Stimulated activated CD4-positive, alpha-beta T cell treated with anti-CD3 and anti-CD28 coated beads, Interleukin-4, amount 100 ng/mL, for 1 hour (primary cell): Measurements from ENCODE around the gene STX11.

Experiments used
- DNase-seq: peaks from one replicate; pipeline ENCODE4 v3.0.0-alpha.2; 2020

STX11 gene

DNA sequence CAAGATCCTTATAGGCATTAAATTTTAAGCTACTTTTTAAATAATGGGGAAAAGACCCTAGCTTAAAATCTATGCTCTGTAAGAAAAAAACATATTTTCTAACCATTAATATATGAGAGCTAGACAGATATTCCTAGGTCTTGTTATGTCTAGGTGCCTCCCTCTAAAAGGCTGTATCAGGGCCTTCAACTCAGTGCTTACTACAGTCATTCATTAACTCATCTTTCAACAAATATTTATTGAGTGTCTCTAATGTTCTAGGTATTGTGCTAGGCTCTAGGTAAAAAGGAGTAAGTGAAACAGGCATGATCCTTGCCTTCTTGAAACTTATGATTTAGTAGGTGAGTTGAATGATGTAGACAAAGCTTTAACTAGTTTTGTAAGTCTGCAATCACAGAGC, 6.4 kb upstream of the STX11 start:
- no peak for DNase-seq

GRCh38 chr6:144144996-144145395, 5.3 kb upstream of the STX11 start:
- no peak for DNase-seq

- DNase-seq: no peak
Observed at GRCh38 chr6:144145541-144145940, 4.8 kb upstream of the STX11 start.

DNA sequence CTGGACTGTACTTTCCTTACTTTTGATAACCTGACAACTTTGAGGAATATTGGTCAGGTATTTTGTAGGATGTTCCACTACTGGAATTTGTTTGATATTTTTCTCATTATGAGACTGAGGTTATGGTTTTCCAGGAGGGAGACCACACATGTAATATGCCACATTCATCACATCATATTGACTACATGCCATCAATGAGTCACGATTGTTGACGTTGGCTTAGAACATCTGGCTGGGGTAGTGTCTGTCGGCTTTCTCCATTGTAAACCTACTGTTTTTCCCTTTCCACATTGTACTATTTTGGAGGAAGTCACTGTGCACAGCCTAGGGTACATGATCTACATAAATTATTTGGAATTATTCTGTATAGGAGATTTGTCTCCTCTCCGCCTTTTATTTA, 1.4 kb upstream of the STX11 start:
- DNase-seq: no peak

GRCh38 chr6:144149558-144149893, 791 bp upstream of the STX11 start:
- DNase-seq: no peak

- peak; percentile 53 for DNase-seq
Observed at GRCh38 chr6:144150710-144151657, 667 bp downstream of the STX11 start.

GRCh38 chr6:144152334-144152900, 2.1 kb downstream of the STX11 start:
- DNase-seq: no peak

GRCh38 chr6:144153260-144153659, 2.9 kb downstream of the STX11 start:
- no peak for DNase-seq

GRCh38 chr6:144153971-144154370, 3.7 kb downstream of the STX11 start:
- DNase-seq: no peak

DNA sequence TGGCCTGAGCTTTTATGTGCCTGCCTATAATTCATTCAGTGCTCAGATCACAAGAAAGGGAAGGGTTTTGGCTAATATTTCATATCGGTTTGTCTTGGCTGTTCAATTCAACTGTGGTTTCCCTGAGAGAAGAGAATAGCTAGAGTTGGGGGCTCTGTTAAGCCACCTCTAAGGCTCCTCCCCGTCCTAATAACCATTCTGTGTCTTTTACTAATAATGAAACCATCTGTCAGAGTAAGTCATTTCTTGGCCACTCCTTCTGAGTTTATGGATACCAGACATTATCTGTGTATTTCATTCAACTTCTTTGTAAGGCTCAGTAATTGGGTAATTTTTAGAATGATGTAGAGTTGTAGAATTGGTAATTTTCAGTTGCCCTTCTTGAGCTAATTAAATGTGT, 5.2 kb downstream of the STX11 start:
- DNase-seq: no peak

GRCh38 chr6:144156338-144156737, 6.0 kb downstream of the STX11 start:
- DNase-seq: no peak

- no peak for DNase-seq
Observed at GRCh38 chr6:144156991-144157390, 6.7 kb downstream of the STX11 start.

GRCh38 chr6:144158133-144158532, 7.8 kb downstream of the STX11 start:
- no peak for DNase-seq

GRCh38 chr6:144159223-144159622, 8.9 kb downstream of the STX11 start:
- DNase-seq: no peak

- DNase-seq: no peak
Observed at GRCh38 chr6:144159742-144160141, 9.4 kb downstream of the STX11 start.

DNA sequence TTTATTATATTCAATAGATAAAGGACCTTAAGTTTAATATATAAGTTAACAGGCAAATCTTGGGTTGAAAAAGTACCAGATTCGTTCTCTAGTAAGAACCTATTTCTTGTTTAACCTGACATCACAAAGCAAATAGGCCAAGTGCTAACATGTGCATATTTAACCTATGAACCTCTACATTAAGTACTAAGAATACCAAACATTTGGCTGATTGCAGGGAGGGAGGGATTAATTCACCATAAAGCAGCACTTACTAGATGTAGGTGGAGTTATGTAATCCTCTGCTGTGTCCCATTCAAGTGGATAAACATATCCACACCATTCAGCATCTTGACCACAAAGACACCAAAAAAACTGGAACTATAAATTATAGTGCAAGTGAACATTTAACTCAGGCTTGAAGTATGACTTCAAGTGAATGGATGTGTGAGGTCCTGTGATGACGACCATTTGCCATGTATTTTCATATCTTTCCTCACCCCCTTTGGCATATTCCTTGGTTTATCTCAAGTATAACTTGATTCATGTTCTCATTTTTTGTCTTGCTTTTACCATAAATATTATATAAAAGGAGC, 10.2 kb downstream of the STX11 start:
- no peak for DNase-seq

DNA sequence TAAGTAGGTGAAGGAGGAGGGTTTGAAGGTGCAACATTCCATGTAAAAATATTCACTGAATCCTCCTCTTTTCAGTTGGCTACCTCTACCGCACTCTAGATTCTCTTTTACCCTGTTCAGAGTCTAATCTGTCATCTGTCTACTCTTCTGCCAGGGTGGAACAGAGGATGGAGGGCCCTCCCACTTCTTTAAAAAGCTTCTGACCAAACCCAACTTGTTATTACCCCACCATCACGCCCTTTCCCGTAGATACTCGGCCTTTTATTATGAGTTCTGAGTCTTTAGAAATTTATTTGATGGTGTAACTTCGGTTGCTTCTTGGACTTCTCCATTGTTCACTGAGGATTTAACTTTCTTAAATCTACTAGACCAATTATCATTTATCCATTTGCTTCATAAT, 11.7 kb downstream of the STX11 start:
- no peak for DNase-seq

- DNase-seq: no peak
Observed at GRCh38 chr6:144162977-144163376, 12.7 kb downstream of the STX11 start.

- no peak for DNase-seq
Observed at GRCh38 chr6:144165784-144166183, 15.5 kb downstream of the STX11 start.

GRCh38 chr6:144170044-144170443, 19.7 kb downstream of the STX11 start:
- DNase-seq: no peak

- no peak for DNase-seq
Observed at GRCh38 chr6:144171406-144171805, 21.1 kb downstream of the STX11 start.

- DNase-seq: no peak
Observed at GRCh38 chr6:144174006-144174405, 23.7 kb downstream of the STX11 start.

DNA sequence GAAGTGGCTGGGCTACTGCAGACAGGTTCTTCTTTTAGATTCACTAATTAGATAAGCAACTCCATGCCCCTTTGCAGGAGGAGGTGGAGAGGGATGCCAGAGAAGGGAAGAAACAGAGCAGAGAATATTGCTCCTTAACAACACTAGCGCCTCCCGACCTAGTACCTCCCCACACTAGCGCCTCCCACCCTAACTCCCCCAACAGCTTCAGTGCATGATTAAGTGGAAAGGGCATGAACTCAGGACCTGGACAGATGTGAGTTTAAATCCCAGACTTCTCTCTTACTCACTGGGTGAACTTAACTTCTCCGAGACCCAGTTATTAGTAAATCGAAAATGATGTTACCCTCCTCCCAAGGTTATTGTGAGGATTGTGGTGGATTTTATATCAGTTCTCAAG, 25.7 kb downstream of the STX11 start:
- no peak for DNase-seq

DNA sequence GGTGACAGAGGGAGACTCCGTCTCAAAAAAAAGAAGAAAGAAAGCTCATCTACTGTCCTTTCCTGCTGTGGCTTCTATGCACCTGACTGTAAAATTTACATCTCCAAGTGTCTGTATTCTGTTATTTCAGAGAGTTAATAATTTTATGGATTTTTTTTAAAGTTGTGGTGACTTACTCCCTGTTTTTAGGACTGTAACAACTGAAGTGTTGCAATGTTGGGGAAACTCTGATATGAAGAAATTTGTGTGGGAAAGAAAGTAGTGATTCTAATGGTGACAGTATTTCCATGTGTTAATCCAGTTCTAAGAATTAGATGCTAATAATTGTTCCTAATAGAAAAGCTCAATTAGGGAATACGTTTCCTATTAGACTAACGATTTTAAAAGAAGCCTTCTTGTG, 27.4 kb downstream of the STX11 start:
- DNase-seq: no peak
